HG03159 (cell line): ENCODE results near the gene FBXO42.

Experiments used
- ATAC-seq: cut with Tn5 transposase; IDR thresholded peaks from one replicate; pipeline ENCODE4 v1.9.1; 2021; ENCODE audit warnings: mild to moderate bottlenecking, moderate library complexity; ENCODE audit not compliant: unreplicated experiment

Gene FBXO42

DNA sequence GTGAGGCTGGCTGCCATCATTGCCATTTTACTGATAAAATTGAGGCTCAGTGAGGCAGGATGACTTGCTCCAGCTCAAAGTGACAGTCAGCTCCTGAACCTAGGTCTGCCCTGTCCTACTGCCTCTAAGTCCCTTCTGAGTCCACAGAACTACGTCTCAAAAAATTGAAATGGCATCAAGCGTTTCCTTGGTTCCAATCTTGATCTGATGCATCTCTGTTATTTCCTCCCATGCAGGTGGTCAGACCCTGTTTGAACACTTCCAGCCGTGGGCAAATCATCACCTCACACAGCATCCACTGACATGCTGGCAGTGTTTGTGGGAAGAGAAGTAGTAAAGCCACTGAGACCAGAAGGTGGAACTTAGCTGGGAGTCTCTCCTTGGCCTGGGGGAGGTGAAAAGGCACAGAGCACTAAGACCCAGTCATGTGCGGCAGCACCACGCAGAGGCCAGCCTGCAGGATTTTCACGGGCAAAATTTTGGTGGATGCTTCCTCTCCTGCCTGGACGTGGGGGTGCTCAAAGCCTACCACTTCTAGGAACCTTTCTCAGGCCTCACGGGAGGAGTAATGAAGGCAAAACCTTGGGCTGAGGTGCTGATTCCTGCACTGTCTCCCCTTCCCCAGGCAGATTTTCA lies 107.5 kb downstream of the FBXO42 start:
- ATAC-seq, result no peak

- no peak for ATAC-seq
Measured at GRCh38 chr1:16243936-16244649, 108.2 kb downstream of the FBXO42 start.

- no peak for ATAC-seq
Measured at GRCh38 chr1:16243215-16243610, 109.1 kb downstream of the FBXO42 start.

GRCh38 chr1:16242556-16243214 lies 109.6 kb downstream of the FBXO42 start:
- no peak for ATAC-seq

DNA sequence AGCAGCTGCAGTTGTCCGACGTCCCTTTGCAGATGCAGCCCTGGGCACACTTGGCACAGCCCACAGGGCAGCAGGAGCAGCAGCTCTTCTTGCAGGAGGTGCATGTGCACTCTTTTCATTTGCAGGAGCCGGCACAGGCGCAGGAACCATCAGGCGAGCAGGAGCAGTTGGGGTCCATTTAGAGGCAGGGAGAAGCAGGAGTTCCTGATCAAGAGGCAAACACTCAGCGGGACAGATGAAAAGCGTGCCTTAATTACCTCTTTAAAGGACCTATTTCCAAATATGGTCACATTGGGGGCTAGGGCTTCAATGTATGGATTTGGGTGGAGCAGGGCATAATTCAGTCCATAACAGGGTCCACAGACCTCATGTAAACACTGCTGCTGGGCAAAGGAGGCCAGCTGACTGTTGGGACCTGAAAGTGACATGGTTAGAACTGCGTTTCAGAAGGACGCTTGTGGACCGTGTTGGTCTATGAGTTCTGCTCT lies 111.0 kb downstream of the FBXO42 start:
- ATAC-seq, result no peak

GRCh38 chr1:16239972-16240491 lies 112.2 kb downstream of the FBXO42 start:
- no peak for ATAC-seq

DNA sequence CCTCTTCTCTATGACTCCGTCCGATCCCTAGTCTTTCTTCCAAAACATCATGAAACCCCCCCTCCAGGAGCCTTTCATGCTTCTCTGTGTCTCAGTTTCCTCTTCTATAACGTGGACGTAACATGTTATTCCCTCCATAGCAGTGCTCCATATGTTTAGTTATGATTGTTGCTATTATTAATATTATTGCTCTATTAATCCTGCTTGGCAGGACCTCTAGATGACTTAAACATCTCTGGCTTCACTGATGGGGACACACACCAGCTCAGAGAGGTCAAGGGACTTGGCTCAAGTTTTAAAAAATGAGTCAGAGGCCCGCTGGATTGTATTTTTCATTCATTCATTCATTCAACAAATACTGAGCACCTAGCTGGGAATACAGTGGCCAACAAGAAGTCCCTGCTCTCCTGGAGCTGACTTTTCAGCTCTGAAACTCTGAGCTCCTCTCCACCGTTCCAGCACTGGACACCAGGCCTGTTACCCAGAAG lies 114.9 kb downstream of the FBXO42 start:
- peak; percentile 10 for ATAC-seq

DNA sequence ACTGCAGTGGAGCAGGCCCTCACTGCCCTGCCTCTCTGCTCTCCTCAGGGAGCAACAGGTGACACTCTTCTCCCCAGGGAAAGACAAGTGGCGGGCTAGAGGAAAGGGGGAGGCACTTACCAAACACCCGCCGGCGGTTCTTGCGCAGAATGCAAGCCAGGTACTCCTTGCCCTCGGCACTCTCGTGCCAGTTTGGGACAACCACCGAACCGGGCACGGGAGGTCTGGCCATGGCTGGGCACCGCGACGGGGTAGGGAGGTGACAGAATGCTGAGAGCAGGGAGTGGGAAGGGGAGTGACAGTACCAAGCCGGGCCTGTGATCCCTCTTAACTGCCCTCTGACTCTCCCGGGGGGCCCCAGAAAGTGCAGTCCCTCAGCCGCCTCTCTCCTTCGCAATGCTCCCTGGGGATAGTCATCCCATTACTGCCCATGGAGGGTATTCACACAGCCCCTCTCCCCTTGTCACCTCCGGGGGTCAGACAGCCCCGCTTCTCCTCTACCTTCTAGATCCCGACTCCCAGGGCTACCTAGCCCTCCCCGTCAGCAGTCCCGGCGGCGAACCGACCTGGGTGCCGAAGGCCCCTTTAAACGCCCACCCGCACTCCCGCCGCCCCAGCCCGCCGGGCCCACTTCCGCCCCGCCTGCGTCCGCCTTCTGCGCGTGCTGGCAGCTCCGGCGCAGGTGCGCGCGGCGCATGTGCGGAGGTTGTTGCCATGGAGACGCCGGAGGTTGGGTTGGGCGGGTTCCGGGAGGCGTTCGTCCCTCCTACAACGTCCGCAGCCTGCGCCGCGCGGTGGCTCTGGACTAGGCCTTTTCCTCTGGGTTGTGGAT lies 115.6 kb downstream of the FBXO42 start, which contains the start of gene CPLANE2:
Gene CPLANE2 (minus strand): TSS at position 673 of the 832 bp plus-strand sequence. CDS start 441 bp downstream, at position 232.
- peak; percentile 73 for ATAC-seq

- ATAC-seq, result peak; percentile 58
Measured at GRCh38 chr1:16235944-16236510, 116.3 kb downstream of the FBXO42 start.

DNA sequence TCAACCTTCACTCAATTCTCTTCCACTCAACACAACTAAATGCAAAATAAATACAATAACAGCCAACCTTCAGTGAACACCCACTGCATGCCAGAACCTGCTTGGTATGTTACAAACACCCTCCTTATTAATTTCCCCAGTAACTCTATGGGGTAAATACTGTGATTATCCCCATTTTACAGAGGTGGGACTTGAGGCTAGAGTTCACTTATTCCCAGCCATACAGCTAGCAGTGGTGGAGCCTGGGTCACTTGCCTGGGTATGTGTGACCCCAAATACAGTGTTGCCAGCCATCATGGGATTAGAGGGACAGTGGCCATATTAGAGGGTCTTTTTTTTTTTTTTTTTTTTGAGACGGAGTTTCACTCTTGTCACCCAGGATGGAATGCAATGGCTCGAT lies 116.9 kb downstream of the FBXO42 start:
- ATAC-seq, result no peak

GRCh38 chr1:16233431-16233830 lies 118.8 kb downstream of the FBXO42 start:
- no peak for ATAC-seq

DNA sequence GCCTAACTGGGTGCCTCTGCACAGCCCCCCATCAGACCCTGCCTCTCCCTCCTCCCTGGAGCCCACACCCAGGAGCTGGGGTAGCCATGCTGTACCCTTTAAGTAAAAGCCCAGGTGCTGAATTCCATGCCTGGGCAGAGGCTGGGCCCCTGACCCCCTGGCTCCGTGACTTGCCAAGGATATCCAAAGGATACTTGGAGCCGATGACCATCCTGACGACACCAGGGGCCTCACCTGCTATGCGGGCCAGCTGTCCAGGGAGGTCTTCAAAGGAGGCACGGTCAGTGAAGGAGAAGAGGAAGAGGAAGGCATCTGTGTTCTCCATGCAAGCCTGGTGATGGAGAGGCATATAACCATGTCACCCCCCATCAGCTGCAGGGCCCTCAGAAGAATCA lies 120.0 kb downstream of the FBXO42 start:
- no peak for ATAC-seq

DNA sequence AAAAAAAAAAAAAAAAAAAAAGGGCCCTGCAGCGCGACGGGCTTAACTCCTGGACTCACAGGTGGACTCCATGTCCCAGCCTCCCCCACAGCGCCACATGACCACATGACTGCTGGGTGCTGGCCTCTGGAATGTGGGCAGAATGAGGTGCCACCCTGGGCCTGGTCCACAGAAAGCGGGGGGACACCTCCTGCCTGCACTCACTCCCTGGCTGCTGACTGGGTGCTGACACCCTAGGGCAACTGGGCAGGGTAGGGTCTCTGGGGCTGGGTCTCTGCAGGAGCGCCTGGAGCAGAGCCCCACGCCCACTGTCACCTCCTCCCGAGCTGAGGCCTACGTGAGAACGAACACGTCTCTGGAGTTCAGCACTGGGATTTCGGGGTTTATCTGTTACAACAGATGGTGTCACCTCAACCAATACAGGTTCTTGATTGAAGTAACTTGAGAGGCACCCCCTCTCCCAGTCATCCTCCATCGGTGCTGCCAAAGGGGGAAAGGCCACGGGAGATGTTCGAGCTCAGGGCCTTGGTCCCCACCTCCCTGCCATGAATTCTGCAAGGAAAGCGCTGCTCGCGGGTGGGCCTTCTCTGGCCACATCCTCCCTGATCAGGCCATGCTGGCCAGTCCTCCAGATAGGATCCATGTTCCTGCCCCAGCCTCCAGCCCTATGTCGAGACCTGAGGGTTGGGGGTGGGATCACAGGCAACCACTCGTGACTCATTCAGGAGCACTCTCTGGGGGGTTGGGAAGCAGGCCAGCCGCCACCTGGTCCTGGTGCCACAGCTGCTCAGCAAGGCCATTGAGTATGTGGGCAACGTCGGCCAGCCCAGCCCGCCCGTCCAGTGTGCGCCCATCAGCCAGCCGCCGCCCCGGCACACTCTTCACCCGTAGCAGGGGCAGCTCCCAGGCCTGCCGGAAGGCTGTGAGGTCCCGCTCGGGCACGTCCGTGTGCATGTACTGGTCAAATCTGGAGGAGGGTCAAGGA lies 120.7 kb downstream of the FBXO42 start:
- no peak for ATAC-seq

DNA sequence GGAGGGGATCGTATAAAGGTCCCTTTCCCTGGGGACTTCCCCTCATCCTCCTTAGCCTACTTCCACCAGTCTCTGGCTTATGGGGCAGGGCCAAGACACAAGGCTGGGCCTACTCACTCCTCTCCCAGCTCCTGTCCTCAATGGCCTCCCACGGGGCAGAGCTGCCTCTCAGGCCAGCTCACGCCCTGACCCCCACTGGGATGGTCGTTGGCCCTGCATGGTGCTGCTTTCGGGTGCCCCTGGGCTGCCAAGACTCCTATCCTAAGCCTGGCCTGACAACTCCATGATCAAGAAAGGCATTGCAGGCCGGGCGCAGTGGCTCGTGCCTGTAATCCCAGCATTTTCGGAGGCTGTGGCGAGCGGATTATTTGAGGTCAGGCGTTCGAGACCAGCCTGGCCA lies 121.5 kb downstream of the FBXO42 start:
- no peak for ATAC-seq

DNA sequence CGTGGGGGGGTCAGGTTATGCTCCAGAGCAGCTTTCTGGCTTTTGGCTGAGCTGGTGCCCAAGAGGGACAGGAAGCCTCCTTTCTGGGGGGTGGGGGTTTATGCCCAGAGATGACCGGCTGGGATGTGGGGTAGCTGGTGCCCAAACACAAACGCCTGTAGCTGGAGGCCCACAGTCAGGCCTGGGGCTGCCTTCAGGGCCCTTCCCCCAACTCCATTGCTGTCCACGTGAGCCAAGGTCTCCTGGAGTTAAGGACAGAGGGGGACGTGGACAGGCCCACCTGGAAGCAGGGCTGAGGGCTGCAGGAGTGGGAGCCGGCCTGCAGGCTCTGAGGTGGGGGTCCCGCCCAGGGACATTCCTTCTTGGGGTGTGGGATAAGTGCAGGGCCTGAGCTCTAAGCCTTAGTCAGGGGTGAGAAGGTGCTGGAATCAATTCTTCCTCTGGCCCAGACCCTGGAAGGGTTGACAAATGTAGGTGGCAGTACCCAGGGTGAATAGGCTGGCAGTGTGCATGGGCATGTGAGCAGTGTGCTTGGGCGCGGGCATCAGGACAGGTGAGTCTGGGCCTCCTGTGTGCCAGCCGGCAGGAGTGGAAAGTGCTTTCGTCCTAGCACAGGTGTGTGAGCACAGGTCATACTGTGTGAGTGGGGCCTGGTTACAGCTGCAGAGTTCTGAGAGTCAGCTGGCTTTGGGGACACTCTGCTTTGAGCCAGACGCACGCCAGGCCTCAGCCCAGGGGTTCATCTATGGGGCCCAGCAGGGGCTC lies 122.1 kb downstream of the FBXO42 start:
- no peak for ATAC-seq

GRCh38 chr1:16226490-16227179 lies 125.6 kb downstream of the FBXO42 start:
- ATAC-seq, result no peak

- ATAC-seq, result no peak
Measured at GRCh38 chr1:16226129-16226489, 126.2 kb downstream of the FBXO42 start.

DNA sequence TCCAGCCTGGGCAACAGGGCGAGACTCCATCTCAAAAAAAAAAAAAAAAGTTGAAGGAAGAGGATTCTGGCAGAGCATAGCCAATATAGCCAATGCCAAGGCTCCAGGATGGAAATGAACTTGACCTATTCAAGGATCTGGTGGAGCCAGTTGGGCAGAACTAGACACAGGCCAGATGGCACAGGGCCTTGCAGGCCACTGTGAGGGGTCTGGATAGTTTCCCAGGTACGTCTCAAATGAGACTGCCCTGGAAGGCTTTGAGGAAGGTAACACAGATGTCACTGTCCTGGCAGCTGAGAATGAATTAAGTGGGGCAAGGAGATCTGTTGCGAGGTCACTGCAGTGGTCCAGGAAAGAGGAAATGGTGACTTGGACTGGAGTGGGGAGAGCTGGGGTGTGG lies 127.8 kb downstream of the FBXO42 start:
- ATAC-seq, result no peak
